H1 (cell line): ENCODE results near the gene ASCC3. TPM values are rescaled to one million over a fixed set of nuclear protein-coding genes. Genes with fewer than 3 reads are reported as not detected.

Experiments
- CTCF ChIA-PET: fragments of 300-600 bp; sonication (Branson Sonifier 250); formaldehyde crosslinking; loops from one replicate; lab custom pipeline; 2021; ENCODE audit not compliant: partially characterized antibody; lab: Charles Lee
- POLR2A ChIA-PET: fragments of 300-600 bp; sonication (Branson Sonifier 250); formaldehyde crosslinking; loops from one replicate; lab custom pipeline; 2021; ENCODE audit warnings: inconsistent platforms; ENCODE audit not compliant: partially characterized antibody; lab: Charles Lee
- DNase-seq, 2 experiments: peaks; one replicate each; pipeline versions ENCODE4 v3.0.0 to v3.0.0-alpha.2; 2010 to 2022; ENCODE audit warnings: low spot score in 2 of 2, low read depth in 1 of 2, mixed read lengths in 1 of 2
- FAIRE-seq: peaks from 2 replicates; lab custom pipeline; 2011; peaks lifted over from hg19 to GRCh38; lab: Jason Lieb, UNC
- H2AFZ ChIP-seq: 2 replicates; pipeline ENCODE4 v1.8.1; 2012; ENCODE audit warnings: low read length, inconsistent platforms
- H2AK5ac ChIP-seq: 2 replicates; pipeline ENCODE4 v1.6.1; 2013; ENCODE audit warnings: low read depth, low read length
- H2BK120ac ChIP-seq: replicated peaks from 2 replicates; pipeline ENCODE3; 2013; ENCODE audit warnings: low read depth, low read length, inconsistent platforms
- H2BK12ac ChIP-seq: 2 replicates; pipeline ENCODE4 v1.6.1; 2013; ENCODE audit warnings: low read depth, low read length
- H2BK15ac ChIP-seq: 2 replicates; pipeline ENCODE4 v1.6.1; 2013; ENCODE audit warnings: low read length
- H2BK20ac ChIP-seq: 2 replicates; pipeline ENCODE4 v1.6.1; 2013; ENCODE audit warnings: low read length
- H2BK5ac ChIP-seq: 2 replicates; pipeline ENCODE4 v1.6.1; 2013; ENCODE audit warnings: low read depth, low read length
- H3K14ac ChIP-seq: 2 replicates; pipeline ENCODE4 v1.6.1; 2013; ENCODE audit warnings: inconsistent platforms; ENCODE audit not compliant: insufficient read length
- H3K18ac ChIP-seq: 2 replicates; pipeline ENCODE4 v1.6.1; 2013; ENCODE audit warnings: low read length; ENCODE audit errors: extremely low read depth
- H3K23ac ChIP-seq: 2 replicates; pipeline ENCODE4 v1.6.1; 2013; ENCODE audit warnings: inconsistent platforms; ENCODE audit not compliant: insufficient read length
- H3K23me2 ChIP-seq: 2 replicates; pipeline ENCODE4 v1.6.1; 2013; ENCODE audit warnings: low read depth, low read length
- H3K27ac ChIP-seq: 2 replicates; pipeline ENCODE4 v1.6.1; 2011; ENCODE audit warnings: low read depth, low read length, inconsistent platforms
- H3K27me3 ChIP-seq, 4 experiments: replicated peaks in 1 of 4; 1 replicate in 1 of 4; 2 replicates in 3 of 4; pipeline versions ENCODE4 v1.6.1 to v1.8.1; 2011 to 2013; ENCODE audit warnings: low read length in 3 of 4, mild to moderate bottlenecking in 3 of 4, inconsistent platforms in 2 of 4, mixed read lengths in 2 of 4, moderate library complexity in 1 of 4; ENCODE audit not compliant: control insufficient read depth in 3 of 4, insufficient read depth in 3 of 4; ENCODE audit errors: extremely low read depth in 1 of 4
- H3K36me3 ChIP-seq, 4 experiments: 2 replicates each; pipeline versions ENCODE4 v1.6.1 to v1.8.1; 2011 to 2013; ENCODE audit warnings: mild to moderate bottlenecking in 4 of 4, low read length in 3 of 4, moderate library complexity in 2 of 4, control low read depth in 1 of 4, inconsistent platforms in 1 of 4; ENCODE audit not compliant: insufficient read depth in 4 of 4, control insufficient read depth in 2 of 4
- H3K4ac ChIP-seq: replicated peaks from 2 replicates; pipeline ENCODE3; 2013; ENCODE audit warnings: low read length, low read depth, mixed read lengths, inconsistent platforms; ENCODE audit not compliant: insufficient read length
- H3K4me1 ChIP-seq, 4 experiments: replicated peaks in 1 of 4; 1 replicate in 1 of 4; 2 replicates in 3 of 4; pipeline versions ENCODE4 v1.6.1 to v1.8.1; 2011 to 2013; ENCODE audit warnings: low read length in 3 of 4, inconsistent platforms in 2 of 4, mixed read lengths in 1 of 4; ENCODE audit not compliant: insufficient read depth in 4 of 4, control insufficient read depth in 3 of 4
- H3K4me2 ChIP-seq, 2 experiments: 2 replicates each; pipeline versions ENCODE4 v1.6.1 to v1.8.1; 2011 to 2013; ENCODE audit warnings: low read depth in 2 of 2, low read length in 2 of 2, control low read depth in 1 of 2, inconsistent platforms in 1 of 2, mild to moderate bottlenecking in 1 of 2; ENCODE audit not compliant: insufficient read depth in 1 of 2
- H3K4me3 ChIP-seq, 4 experiments: fragments of 200-600, 300-600 bp in 1 of 4; sonication (generic), shearing (Covaris generic), sonication (Bioruptor Twin) in 1 of 4; 2 replicates each; pipeline versions ENCODE4 v1.5.1 to v1.8.1; 2011 to 2016; ENCODE audit warnings: low read length in 4 of 4, low read depth in 3 of 4, control low read depth in 2 of 4, inconsistent platforms in 2 of 4, mild to moderate bottlenecking in 2 of 4, mixed read lengths in 1 of 4, moderate library complexity in 1 of 4; ENCODE audit not compliant: insufficient read depth in 2 of 4; ENCODE audit errors: extremely low read depth in 1 of 4
- H3K56ac ChIP-seq: replicated peaks from 2 replicates; pipeline ENCODE3; 2013; ENCODE audit warnings: low read depth, mild to moderate bottlenecking, mixed read lengths, low read length, inconsistent platforms; ENCODE audit not compliant: insufficient read length
- H3K79me1 ChIP-seq: 2 replicates; pipeline ENCODE4 v1.6.1; 2013; ENCODE audit warnings: low read depth, low read length, control low read depth
- H3K79me2 ChIP-seq, 2 experiments: 2 replicates each; pipeline versions ENCODE4 v1.6.1 to v1.8.1; 2012 to 2013; ENCODE audit warnings: low read length in 2 of 2, mild to moderate bottlenecking in 2 of 2, inconsistent platforms in 1 of 2; ENCODE audit not compliant: insufficient read depth in 2 of 2, control insufficient read depth in 1 of 2
- H3K9ac ChIP-seq, 4 experiments: replicated peaks in 1 of 4; 1 replicate in 1 of 4; 2 replicates in 3 of 4; pipeline versions ENCODE4 v1.6.1 to v1.8.1; 2011 to 2013; ENCODE audit warnings: low read depth in 3 of 4, low read length in 3 of 4, control low read depth in 2 of 4, mild to moderate bottlenecking in 2 of 4, moderate library complexity in 2 of 4, inconsistent platforms in 1 of 4; ENCODE audit errors: extremely low read depth in 1 of 4
- H3K9me3 ChIP-seq, 2 experiments: 2 replicates each; pipeline versions ENCODE4 v1.6.1 to v1.8.1; 2012 to 2013; ENCODE audit warnings: mild to moderate bottlenecking in 2 of 2, moderate library complexity in 2 of 2, control low read depth in 1 of 2, inconsistent platforms in 1 of 2, low read depth in 1 of 2, low read length in 1 of 2, mixed read lengths in 1 of 2; ENCODE audit not compliant: insufficient read depth in 2 of 2
- H4K20me1 ChIP-seq, 2 experiments: replicated peaks in 1 of 2; 2 replicates each; pipeline versions ENCODE3 to v1.8.1; 2011 to 2013; ENCODE audit warnings: inconsistent platforms in 2 of 2, low read length in 2 of 2, mild to moderate bottlenecking in 1 of 2; ENCODE audit not compliant: insufficient read depth in 2 of 2, control insufficient read depth in 1 of 2
- H4K5ac ChIP-seq: 2 replicates; pipeline ENCODE4 v1.6.1; 2013; ENCODE audit warnings: low read length, low read depth, mixed read lengths, inconsistent platforms; ENCODE audit not compliant: insufficient read length
- H4K8ac ChIP-seq: 2 replicates; pipeline ENCODE4 v1.8.0; 2013; ENCODE audit warnings: mild to moderate bottlenecking, moderate library complexity, low read length, inconsistent platforms; ENCODE audit not compliant: insufficient read depth; ENCODE audit errors: extremely low read depth
- H4K91ac ChIP-seq: replicated peaks from 2 replicates; pipeline ENCODE3; 2013; ENCODE audit warnings: low read length, mixed read lengths, inconsistent platforms; ENCODE audit not compliant: insufficient read length
- MAFK ChIP-seq: IDR thresholded peaks from 2 replicates; pipeline ENCODE4 v1.6.1; 2012; ENCODE audit warnings: low read depth, mild to moderate bottlenecking, improper control_type of control experiment, low read length
- RNF2 ChIP-seq: fragments of 200-900, 300-1000 bp; sonication (generic); IDR thresholded peaks from 2 replicates; pipeline ENCODE4 v1.7.1; 2016; ENCODE audit warnings: borderline replicate concordance, low read depth, mild to moderate bottlenecking, antibody characterized with exemption, low read length; ENCODE audit not compliant: poor library complexity, severe bottlenecking; ENCODE audit errors: missing control alignments
- SUZ12 ChIP-seq: fragments of 200-600 bp; sonication (generic); IDR thresholded peaks from 2 replicates; pipeline ENCODE4 v1.6.1; 2012; ENCODE audit warnings: mild to moderate bottlenecking, inconsistent platforms, low read length, moderate library complexity, mixed read lengths
- TEAD4 ChIP-seq: IDR thresholded peaks from 2 replicates; pipeline ENCODE4 v1.6.1; 2012; ENCODE audit warnings: low read depth, low read length, inconsistent platforms, mixed read lengths
- WGBS, 2 experiments: shearing (Covaris generic) in 1 of 2; methylation state at CpG; one replicate each; pipeline versions ENCODE4 v1.1.6 to v1.1.7; 2013 to 2015; ENCODE audit warnings: low lambda C conversion rate in 2 of 2, mixed read lengths in 2 of 2, inconsistent platforms in 1 of 2, low coverage in 1 of 2, missing lambda C conversion rate in 1 of 2; ENCODE audit not compliant: insufficient replicate concordance in 2 of 2, insufficient coverage in 1 of 2, insufficient read length in 1 of 2; ENCODE audit errors: extremely low coverage in 1 of 2, missing lambda C conversion rate in 1 of 2; 5-methylcytosine and 5-hydroxymethylcytosine counted together
- polyA plus RNA-seq, 7 experiments: library from polyadenylated mRNA; depleted of rRNA in 3 of 7; stranded (reverse) in 5 of 7; unstranded in 2 of 7; fragments of >200 nt in 5 of 7; fragments of 200-250 nt in 2 of 7; gene quantifications; 1 replicate in 5 of 7; 2 replicates in 1 of 7; 4 replicates in 1 of 7; pipeline versions ENCODE4 v1.2.1 to v1.2.3, GENCODE V29; 2011 to 2013; ENCODE audit warnings: missing spikeins in 2 of 7, mixed read lengths in 2 of 7
- total RNA-seq: library from RNA; stranded (reverse); fragmentation: NEBNext Ultra II Directional; extraction: Animal tissue kit (Norgen Biotek cat#: 25700); gene quantifications from 2 replicates; pipeline ENCODE4 v1.2.1, GENCODE V29; 2021
- TF ChIP-seq, protein P1 (sequence below): IDR thresholded peaks from 2 replicates; pipeline ENCODE4 v1.6.1; 2011; ENCODE audit warnings: low read length, improper control_type of control experiment
- TF ChIP-seq, protein P2 (sequence below): IDR thresholded peaks from 2 replicates; pipeline ENCODE4 v1.6.1; 2011; ENCODE audit warnings: low read depth, mild to moderate bottlenecking, low read length; ENCODE audit not compliant: insufficient read depth

The ASCC3 gene
- total and polyA plus RNA-seq, 2 of the 8 experiments (the other 6 are each of a cell fraction or from before 2014, with no cell fraction given), result 37.5 to 77.8 TPM

DNA sequence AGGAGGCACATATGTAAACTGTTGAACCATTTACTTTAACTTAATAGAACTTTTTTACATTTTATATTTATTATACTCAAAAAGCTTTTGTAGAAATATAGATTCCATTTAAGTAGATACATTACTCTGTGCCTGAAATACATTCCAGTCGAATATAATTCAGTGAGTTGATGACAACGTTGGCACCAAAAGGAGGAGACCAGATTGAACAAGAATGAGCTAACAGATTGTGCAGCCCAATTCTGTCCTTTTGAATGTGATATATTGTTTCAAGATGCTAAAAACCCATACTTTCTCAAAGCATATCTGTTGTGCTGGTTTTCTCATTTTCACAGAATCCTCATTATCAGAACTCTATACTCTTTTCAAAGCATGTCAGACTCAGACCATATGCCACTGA is 269.0 kb downstream of the ASCC3 start:
- Histone ChIP-seq H2BK15ac (no peak overlapping the region), H2BK12ac (no peak overlapping the region), H3K4me3 (no peak overlapping the region), H3K14ac (no peak overlapping the region), H3K4ac (no peak overlapping the region), H4K20me1 (no peaks in the 10 kb centered on the region), H2BK120ac (no peak overlapping the region), H4K8ac (no peak overlapping the region), H3K23ac (no peak overlapping the region)
- CTCF ChIA-PET, result no interaction called here
- POLR2A ChIA-PET, result no interaction called here
- 81% methylated on average over 2 of the region's 2 CpGs; no CpG with 5 or more reads in 1 of the 2 experiments for WGBS, 2 experiments
- TF ChIP-seq MAFK (no peak), TEAD4 (no peak), RNF2 (no peak), SUZ12 (no peak)
- TF ChIP-seq, protein P1, sequence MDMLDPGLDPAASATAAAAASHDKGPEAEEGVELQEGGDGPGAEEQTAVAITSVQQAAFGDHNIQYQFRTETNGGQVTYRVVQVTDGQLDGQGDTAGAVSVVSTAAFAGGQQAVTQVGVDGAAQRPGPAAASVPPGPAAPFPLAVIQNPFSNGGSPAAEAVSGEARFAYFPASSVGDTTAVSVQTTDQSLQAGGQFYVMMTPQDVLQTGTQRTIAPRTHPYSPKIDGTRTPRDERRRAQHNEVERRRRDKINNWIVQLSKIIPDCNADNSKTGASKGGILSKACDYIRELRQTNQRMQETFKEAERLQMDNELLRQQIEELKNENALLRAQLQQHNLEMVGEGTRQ, result no peak
- TF ChIP-seq, protein P2, sequence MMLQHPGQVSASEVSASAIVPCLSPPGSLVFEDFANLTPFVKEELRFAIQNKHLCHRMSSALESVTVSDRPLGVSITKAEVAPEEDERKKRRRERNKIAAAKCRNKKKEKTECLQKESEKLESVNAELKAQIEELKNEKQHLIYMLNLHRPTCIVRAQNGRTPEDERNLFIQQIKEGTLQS, result no peak
- TF ChIP-seq, all 59 proteins: peak for 0
- Histone ChIP-seq H3K27me3 (no peaks in the 10 kb centered on the region), H3K4me1 (no peaks in the 10 kb centered on the region), H3K4me2 (no peak overlapping the region), H3K9me3 (no peaks in the 10 kb centered on the region), H4K5ac (no peak overlapping the region), H3K79me2 (no peaks in the 10 kb centered on the region), H3K56ac (no peak overlapping the region), H3K36me3 (no peaks in the 10 kb centered on the region), H2BK5ac (no peak overlapping the region), H3K23me2 (no peaks in the 10 kb centered on the region), H3K18ac (no peak overlapping the region), H3K9ac (no peak overlapping the region), H2AFZ (no peak overlapping the region), H4K91ac (no peak overlapping the region), H2BK20ac (no peak overlapping the region), H2AK5ac (no peak overlapping the region), H3K27ac (no peak overlapping the region), H3K79me1 (no peaks in the 10 kb centered on the region)
- no peak for DNase-seq
- FAIRE-seq, result no peak
